IPS-20b (cell line): ENCODE results near the gene PPM1N.

Source experiments
- H3K27ac ChIP-seq: one replicate; pipeline ENCODE4 v1.5.1; 2013; ENCODE audit warnings: low read length
- H3K27me3 ChIP-seq: 2 replicates; pipeline ENCODE4 v1.6.1; 2013; ENCODE audit warnings: mild to moderate bottlenecking, low read length, inconsistent platforms; ENCODE audit not compliant: insufficient read depth
- H3K36me3 ChIP-seq: 2 replicates; pipeline ENCODE4 v1.6.1; 2013; ENCODE audit warnings: low read depth, mild to moderate bottlenecking, inconsistent platforms, low read length, moderate library complexity; ENCODE audit not compliant: insufficient read depth
- H3K4me1 ChIP-seq: 2 replicates; pipeline ENCODE4 v1.6.1; 2013; ENCODE audit warnings: mild to moderate bottlenecking, control low read depth, inconsistent platforms, low read length, moderate library complexity; ENCODE audit not compliant: insufficient read depth
- H3K4me3 ChIP-seq: 2 replicates; pipeline ENCODE4 v1.5.1; 2013; ENCODE audit warnings: mild to moderate bottlenecking, low read length, inconsistent platforms
- H3K9ac ChIP-seq: 2 replicates; pipeline ENCODE4 v1.6.1; 2013; ENCODE audit warnings: low read depth, mild to moderate bottlenecking, inconsistent platforms, low read length, moderate library complexity
- H3K9me3 ChIP-seq: 2 replicates; pipeline ENCODE4 v1.6.1; 2013; ENCODE audit warnings: mild to moderate bottlenecking, low read depth, low read length, inconsistent platforms; ENCODE audit not compliant: insufficient read depth

The PPM1N gene

DNA sequence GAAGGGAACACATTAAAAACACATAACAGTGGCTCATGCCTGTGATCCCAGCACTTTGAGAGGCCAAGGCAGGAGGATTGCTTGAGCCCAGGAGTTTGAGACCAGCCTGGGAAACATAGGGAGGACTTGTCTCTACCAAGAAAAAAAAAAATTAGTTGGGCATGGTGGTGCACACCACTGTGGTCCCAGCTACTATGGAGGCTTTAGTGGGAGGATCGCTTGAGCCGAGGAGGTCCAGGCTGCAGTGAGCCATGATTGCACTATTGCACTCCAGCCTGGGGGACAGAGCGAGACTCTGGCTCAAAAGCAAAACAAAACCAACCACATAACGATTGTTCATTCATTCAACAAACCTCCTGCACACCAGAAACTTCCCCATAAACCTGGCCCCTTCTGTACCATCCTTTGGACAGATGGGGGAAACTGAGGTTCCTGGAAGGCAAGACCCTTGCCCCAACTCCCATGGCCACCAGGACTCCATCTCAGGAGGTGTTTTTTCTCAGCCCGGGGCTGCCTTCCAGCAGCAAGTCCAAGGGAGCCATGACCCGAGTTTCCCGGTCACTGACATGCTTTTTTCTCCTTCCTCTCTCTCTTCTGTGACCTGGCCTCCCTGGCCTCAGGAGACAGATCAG, 26.2 kb upstream of the PPM1N start:
- H3K4me3 ChIP-seq = peak overlapping the region; percentile 65; the same call in 1 of the 2 replicates
- peaks cover 67% of the 10 kb centered on the region for H3K27me3 ChIP-seq
- no peaks in the 10 kb centered on the region for H3K36me3 ChIP-seq
- no peaks in the 10 kb centered on the region for H3K9me3 ChIP-seq
- H3K4me1 ChIP-seq = no peaks in the 10 kb centered on the region
- H3K9ac ChIP-seq = peak overlapping the region; percentile 59; the same call in 1 of the 2 replicates
- H3K27ac ChIP-seq = no peak overlapping the region

- peak overlapping the region; percentile 65 for H3K4me3 ChIP-seq
- no peaks in the 10 kb centered on the region for H3K4me1 ChIP-seq
- no peak overlapping the region for H3K27ac ChIP-seq
- H3K9ac ChIP-seq = peak overlapping the region; percentile 59; the same call in 1 of the 2 replicates
- peaks cover 67% of the 10 kb centered on the region for H3K27me3 ChIP-seq
- no peaks in the 10 kb centered on the region for H3K9me3 ChIP-seq
- H3K36me3 ChIP-seq = no peaks in the 10 kb centered on the region
These were observed 25.5 kb upstream of the PPM1N start for GRCh38 chr19:45472563-45473366.

- Histone ChIP-seq H3K27me3 (peaks cover 61% of the 10 kb centered on the region), H3K36me3 (no peaks in the 10 kb centered on the region), H3K4me1 (no peaks in the 10 kb centered on the region), H3K9me3 (no peaks in the 10 kb centered on the region), H3K4me3 (no peak overlapping the region), H3K27ac (no peak overlapping the region), H3K9ac (no peak overlapping the region)
These were observed 24.9 kb upstream of the PPM1N start for GRCh38 chr19:45473367-45473681.

DNA sequence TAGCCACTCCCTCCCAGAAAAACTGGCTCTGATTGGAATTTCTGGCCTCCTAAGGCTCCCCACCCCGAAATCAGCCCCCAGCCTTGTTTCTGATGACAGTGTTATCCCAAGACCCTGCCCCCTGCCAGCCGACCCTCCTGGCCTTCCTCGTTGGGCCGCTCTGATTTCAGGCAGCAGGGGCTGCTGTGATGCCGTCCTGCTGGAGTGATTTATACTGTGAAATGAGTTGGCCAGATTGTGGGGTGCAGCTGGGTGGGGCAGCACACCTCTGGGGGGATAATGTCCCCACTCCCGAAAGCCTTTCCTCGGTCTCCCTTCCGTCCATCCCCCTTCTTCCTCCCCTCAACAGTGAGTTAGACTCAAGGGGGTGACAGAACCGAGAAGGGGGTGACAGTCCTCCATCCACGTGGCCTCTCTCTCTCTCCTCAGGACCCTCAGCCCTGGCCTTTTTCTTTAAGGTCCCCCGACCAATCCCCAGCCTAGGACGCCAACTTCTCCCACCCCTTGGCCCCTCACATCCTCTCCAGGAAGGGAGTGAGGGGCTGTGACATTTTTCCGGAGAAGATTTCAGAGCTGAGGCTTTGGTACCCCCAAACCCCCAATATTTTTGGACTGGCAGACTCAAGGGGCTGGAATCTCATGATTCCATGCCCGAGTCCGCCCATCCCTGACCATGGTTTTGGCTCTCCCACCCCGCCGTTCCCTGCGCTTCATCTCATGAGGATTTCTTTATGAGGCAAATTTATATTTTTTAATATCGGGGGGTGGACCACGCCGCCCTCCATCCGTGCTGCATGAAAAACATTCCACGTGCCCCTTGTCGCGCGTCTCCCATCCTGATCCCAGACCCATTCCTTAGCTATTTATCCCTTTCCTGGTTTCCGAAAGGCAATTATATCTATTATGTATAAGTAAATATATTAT, 24.3 kb upstream of the PPM1N start:
- no peak overlapping the region for H3K4me3 ChIP-seq
- no peaks in the 10 kb centered on the region for H3K4me1 ChIP-seq
- no peak overlapping the region for H3K27ac ChIP-seq
- no peak overlapping the region for H3K9ac ChIP-seq
- peaks cover 57% of the 10 kb centered on the region for H3K27me3 ChIP-seq
- H3K9me3 ChIP-seq = no peaks in the 10 kb centered on the region
- no peaks in the 10 kb centered on the region for H3K36me3 ChIP-seq

- Histone ChIP-seq H3K36me3 (no peaks in the 10 kb centered on the region), H3K27me3 (peaks cover 57% of the 10 kb centered on the region), H3K4me3 (no peak overlapping the region), H3K27ac (no peak overlapping the region), H3K9me3 (no peaks in the 10 kb centered on the region), H3K9ac (no peak overlapping the region), H3K4me1 (no peaks in the 10 kb centered on the region)
These were observed 23.4 kb upstream of the PPM1N start for GRCh38 chr19:45474606-45475521.

GRCh38 chr19:45475537-45476291, 22.5 kb upstream of the PPM1N start:
- Histone ChIP-seq H3K27me3 (peaks cover 51% of the 10 kb centered on the region), H3K4me1 (no peaks in the 10 kb centered on the region), H3K9me3 (no peaks in the 10 kb centered on the region), H3K9ac (no peak overlapping the region), H3K36me3 (no peaks in the 10 kb centered on the region), H3K27ac (no peak overlapping the region), H3K4me3 (no peak overlapping the region)

- H3K4me1 ChIP-seq = no peaks in the 10 kb centered on the region
- H3K36me3 ChIP-seq = no peaks in the 10 kb centered on the region
- no peak overlapping the region for H3K27ac ChIP-seq
- H3K4me3 ChIP-seq = no peak overlapping the region
- H3K9ac ChIP-seq = no peak overlapping the region
- no peaks in the 10 kb centered on the region for H3K9me3 ChIP-seq
- H3K27me3 ChIP-seq = peaks cover 45% of the 10 kb centered on the region
These were observed 21.9 kb upstream of the PPM1N start for GRCh38 chr19:45476304-45476703.

GRCh38 chr19:45477186-45477585, 21.1 kb upstream of the PPM1N start:
- H3K36me3 ChIP-seq = no peaks in the 10 kb centered on the region
- H3K27ac ChIP-seq = no peak overlapping the region
- H3K27me3 ChIP-seq = peaks cover 36% of the 10 kb centered on the region
- no peak overlapping the region for H3K9ac ChIP-seq
- H3K4me3 ChIP-seq = no peak overlapping the region
- H3K4me1 ChIP-seq = no peaks in the 10 kb centered on the region
- H3K9me3 ChIP-seq = no peaks in the 10 kb centered on the region

- Histone ChIP-seq H3K4me1 (no peaks in the 10 kb centered on the region), H3K27me3 (peaks cover 29% of the 10 kb centered on the region), H3K36me3 (no peaks in the 10 kb centered on the region), H3K9me3 (no peaks in the 10 kb centered on the region), H3K4me3 (peak overlapping the region; percentile 74), H3K9ac (no peak overlapping the region), H3K27ac (no peak overlapping the region)
These were observed 20.4 kb upstream of the PPM1N start for GRCh38 chr19:45477713-45478453.
